Testis (tissue), 3 donors: ENCODE data around the gene FLYWCH1. TPM values are rescaled to one million over a fixed set of nuclear protein-coding genes. Genes with fewer than 3 reads are reported as not detected.

Experiments
- DNase-seq: peaks from one replicate; pipeline ENCODE4 v3.0.0-alpha.2; 2019
- H3K27ac ChIP-seq, 2 donors: fragments of 200-600 bp; sonication (generic); one replicate each; pipeline ENCODE4 v1.5.1; 2019
- H3K27me3 ChIP-seq: fragments of 200-600 bp; sonication (generic); one replicate; pipeline ENCODE4 v1.5.1; 2019
- H3K36me3 ChIP-seq: fragments of 200-600 bp; sonication (generic); one replicate; pipeline ENCODE4 v1.5.1; 2017; ENCODE audit warnings: low read depth; ENCODE audit errors: missing control alignments
- H3K4me1 ChIP-seq: fragments of 200-600 bp; sonication (generic); one replicate; pipeline ENCODE4 v1.5.1; 2019
- H3K4me3 ChIP-seq, 2 donors: fragments of 200-600 bp; sonication (generic); one replicate each; pipeline ENCODE4 v1.5.1; 2017 to 2019
- H3K9me3 ChIP-seq: fragments of 200-600 bp; sonication (generic); one replicate; pipeline ENCODE4 v1.5.1; 2017
- POLR2A ChIP-seq: fragments of 450-650 bp; IDR thresholded peaks from one replicate; pipeline ENCODE4 v1.6.1; 2017; ENCODE audit warnings: antibody characterized with exemption, mild to moderate bottlenecking, moderate library complexity
- WGBS, 2 donors: methylation state at CpG; one replicate each; pipeline ENCODE4 v1.1.5; 2018; 5-methylcytosine and 5-hydroxymethylcytosine counted together
- intact Hi-C: fragments of 100-400 bp; cut with DNase I; formaldehyde crosslinking; loops from one replicate; pipeline ENCODE4 v1.15.1; 2023; ENCODE audit warnings: low total_unique reads
- polyA plus RNA-seq: library from polyadenylated mRNA; stranded (reverse); fragments of 350-450 nt; fragmentation: Illumina TruSeq; extraction: RNeasy Lipid Tissue Mini Kit (QIAGEN cat#74804); gene quantifications from one replicate; pipeline ENCODE4 v1.2.3, GENCODE V29; 2014; ENCODE audit warnings: low read depth, low replicate concordance; ENCODE audit not compliant: insufficient read depth
- total RNA-seq, 2 donors: library from RNA; depleted of rRNA; stranded (reverse); fragments of >200 nt; gene quantifications; one replicate each; pipeline ENCODE4 v1.2.3, GENCODE V29; 2016
- TF ChIP-seq, protein P1 (sequence below), 3 experiments: fragments of 450-650 bp in 2 of 3; fragments of 200-600 bp in 1 of 3; sonication (generic) in 1 of 3; IDR thresholded peaks; one replicate each; pipeline ENCODE4 v1.5.1; 2016 to 2019; ENCODE audit warnings: antibody characterized with exemption in 3 of 3, mild to moderate bottlenecking in 2 of 3, moderate library complexity in 1 of 3

Gene FLYWCH1
- total and polyA plus RNA-seq, 3 donors from 2014 or later: 12.5 to 31.0 (median 26.7) TPM

DNA sequence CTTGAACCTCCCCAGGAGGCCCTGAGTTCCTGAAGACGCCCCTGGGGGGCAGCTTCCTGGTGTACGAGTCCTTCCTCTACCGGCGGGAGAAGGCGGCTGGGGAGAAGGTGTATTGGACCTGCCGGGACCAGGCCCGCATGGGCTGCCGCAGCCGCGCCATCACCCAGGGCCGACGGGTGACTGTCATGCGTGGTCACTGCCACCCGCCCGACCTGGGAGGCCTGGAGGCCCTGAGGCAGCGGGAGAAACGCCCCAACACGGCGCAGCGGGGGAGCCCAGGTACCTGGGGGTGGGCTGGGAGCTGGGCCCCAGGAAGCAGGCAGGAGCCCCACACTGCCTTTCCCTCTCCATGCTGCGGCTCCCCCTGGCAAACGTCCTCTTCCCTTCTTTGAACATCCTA lies 22.0 kb downstream of the FLYWCH1 start:
- H3K27ac ChIP-seq: no peak overlapping the region
- intact Hi-C loops: no loop called here
- DNase-seq: no peak
- TF ChIP-seq POLR2A: no peak
- TF ChIP-seq, protein P1, sequence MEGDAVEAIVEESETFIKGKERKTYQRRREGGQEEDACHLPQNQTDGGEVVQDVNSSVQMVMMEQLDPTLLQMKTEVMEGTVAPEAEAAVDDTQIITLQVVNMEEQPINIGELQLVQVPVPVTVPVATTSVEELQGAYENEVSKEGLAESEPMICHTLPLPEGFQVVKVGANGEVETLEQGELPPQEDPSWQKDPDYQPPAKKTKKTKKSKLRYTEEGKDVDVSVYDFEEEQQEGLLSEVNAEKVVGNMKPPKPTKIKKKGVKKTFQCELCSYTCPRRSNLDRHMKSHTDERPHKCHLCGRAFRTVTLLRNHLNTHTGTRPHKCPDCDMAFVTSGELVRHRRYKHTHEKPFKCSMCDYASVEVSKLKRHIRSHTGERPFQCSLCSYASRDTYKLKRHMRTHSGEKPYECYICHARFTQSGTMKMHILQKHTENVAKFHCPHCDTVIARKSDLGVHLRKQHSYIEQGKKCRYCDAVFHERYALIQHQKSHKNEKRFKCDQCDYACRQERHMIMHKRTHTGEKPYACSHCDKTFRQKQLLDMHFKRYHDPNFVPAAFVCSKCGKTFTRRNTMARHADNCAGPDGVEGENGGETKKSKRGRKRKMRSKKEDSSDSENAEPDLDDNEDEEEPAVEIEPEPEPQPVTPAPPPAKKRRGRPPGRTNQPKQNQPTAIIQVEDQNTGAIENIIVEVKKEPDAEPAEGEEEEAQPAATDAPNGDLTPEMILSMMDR (IDR thresholded peaks at IDR 0.05): no peak
- H3K27me3 ChIP-seq: no peaks in the 10 kb centered on the region
- no peaks in the 10 kb centered on the region for H3K4me1 ChIP-seq
- H3K4me3 ChIP-seq: no peak overlapping the region
- no peaks in the 10 kb centered on the region for H3K36me3 ChIP-seq
- WGBS, 2 donors: 80 to 89% methylated on average over 2 to 22 of the region's 22 CpGs
- H3K9me3 ChIP-seq: no peaks in the 10 kb centered on the region

DNA sequence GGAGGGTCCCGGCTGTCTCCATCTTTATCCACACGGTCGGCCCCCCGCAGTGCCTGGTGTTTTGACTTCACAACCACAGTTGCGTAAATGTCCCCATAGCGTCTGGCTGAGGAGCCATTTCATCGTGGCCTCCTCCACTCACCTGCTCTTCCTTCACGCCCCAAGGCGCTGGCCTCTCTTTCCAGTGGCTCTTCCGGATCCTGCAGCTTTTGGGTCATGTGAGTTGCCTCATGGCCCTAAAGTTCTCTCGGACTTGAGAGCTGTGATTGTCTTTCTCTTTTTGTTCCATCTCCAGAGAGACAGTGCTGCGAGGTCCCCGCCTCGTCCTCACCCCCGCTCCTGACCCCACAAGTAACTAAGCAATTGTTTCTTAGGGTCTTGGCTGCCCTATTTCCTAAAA lies 22.7 kb downstream of the FLYWCH1 start:
- TF ChIP-seq POLR2A: no peak
- TF ChIP-seq, protein P1 (IDR thresholded peaks at IDR 0.05): no peak
- no peaks in the 10 kb centered on the region for H3K27me3 ChIP-seq
- intact Hi-C loops: no loop called here
- 93 to 94% methylated on average over 15 of the region's 15 CpGs for WGBS, 2 donors
- H3K36me3 ChIP-seq: no peaks in the 10 kb centered on the region
- H3K4me1 ChIP-seq: no peaks in the 10 kb centered on the region
- no peaks in the 10 kb centered on the region for H3K9me3 ChIP-seq
- no peak for DNase-seq
- no peak overlapping the region for H3K4me3 ChIP-seq
- no peak overlapping the region for H3K27ac ChIP-seq

DNA sequence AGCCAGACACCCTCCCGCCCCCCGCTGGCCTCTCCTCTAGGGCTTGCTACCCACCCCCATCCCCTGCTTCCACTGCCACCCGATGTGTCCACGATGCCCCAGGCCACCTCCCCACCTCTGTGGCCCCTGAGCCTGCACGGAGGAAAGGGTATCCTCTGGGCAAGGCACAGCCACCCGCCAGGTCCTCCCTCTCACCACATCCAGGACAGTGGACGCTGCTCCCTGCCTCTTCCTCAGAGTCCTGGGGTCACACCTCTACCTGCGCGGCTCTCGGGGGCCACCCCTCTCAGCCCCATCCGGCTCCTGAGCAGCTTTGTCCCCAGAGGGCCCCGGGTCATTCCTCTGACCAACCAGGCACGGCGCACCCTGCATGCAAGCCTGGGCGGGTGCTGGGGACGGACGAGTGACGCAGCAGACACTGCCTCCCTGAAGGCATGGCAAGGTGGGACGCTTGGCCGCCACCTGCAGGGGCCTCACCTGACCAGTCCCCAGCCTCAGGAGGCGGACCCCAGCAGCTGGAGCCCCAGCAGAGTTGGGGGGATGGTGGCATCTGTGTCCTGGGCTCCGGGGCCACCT lies 24.8 kb downstream of the FLYWCH1 start:
- Histone ChIP-seq H3K4me3 (no peak overlapping the region), H3K27me3 (no peaks in the 10 kb centered on the region), H3K36me3 (no peaks in the 10 kb centered on the region), H3K27ac (no peak overlapping the region), H3K9me3 (no peaks in the 10 kb centered on the region), H3K4me1 (no peaks in the 10 kb centered on the region)
- WGBS, 2 donors: 88 to 93% methylated on average over 9 to 21 of the region's 22 CpGs
- DNase-seq: no peak
- TF ChIP-seq, protein P1 (IDR thresholded peaks at IDR 0.05): no peak
- TF ChIP-seq POLR2A: no peak
- intact Hi-C loops: no loop called here

DNA sequence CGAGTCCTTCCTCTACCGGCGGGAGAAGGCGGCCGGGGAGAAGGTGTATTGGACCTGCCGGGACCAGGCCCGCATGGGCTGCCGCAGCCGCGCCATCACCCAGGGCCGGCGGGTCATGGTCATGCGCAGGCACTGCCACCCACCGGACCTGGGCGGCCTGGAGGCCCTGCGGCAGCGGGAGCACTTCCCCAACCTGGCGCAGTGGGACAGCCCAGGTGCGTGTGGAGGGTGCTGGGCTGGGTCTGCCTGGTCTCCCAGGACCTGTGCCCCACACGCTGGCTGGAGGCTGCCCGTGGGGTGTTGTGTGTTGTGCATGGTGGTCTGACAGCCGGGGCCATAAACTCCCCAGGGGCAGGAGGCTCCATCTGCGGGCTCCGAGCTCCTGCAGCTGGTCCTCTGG lies 25.4 kb downstream of the FLYWCH1 start:
- intact Hi-C loops: no loop called here
- Histone ChIP-seq H3K9me3 (no peaks in the 10 kb centered on the region), H3K36me3 (no peaks in the 10 kb centered on the region), H3K27ac (no peak overlapping the region), H3K4me3 (no peak overlapping the region), H3K27me3 (no peaks in the 10 kb centered on the region), H3K4me1 (no peaks in the 10 kb centered on the region)
- no peak for DNase-seq
- TF ChIP-seq, protein P1 (IDR thresholded peaks at IDR 0.05): no peak
- no peak for TF ChIP-seq POLR2A
- 93% methylated on average over 17 of the region's 24 CpGs; no CpG with 5 or more reads in 1 of the 2 donors for WGBS, 2 donors

DNA sequence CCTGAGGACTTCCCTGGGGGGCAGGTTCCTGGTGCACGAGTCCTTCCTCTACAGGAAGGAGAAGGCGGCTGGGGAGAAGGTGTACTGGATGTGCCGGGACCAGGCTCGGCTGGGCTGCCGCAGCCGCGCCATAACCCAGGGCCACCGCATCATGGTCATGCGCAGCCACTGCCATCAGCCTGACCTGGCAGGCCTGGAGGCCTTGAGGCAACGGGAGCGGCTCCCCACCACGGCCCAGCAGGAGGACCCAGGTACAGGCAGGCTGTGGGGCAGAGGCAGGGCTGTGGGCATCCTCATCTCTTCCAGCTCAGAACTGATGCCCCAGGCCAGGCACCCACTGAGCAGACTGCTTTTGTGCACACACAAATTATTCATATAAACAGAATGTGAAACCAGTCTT lies 26.5 kb downstream of the FLYWCH1 start:
- no peaks in the 10 kb centered on the region for H3K4me1 ChIP-seq
- no peak overlapping the region for H3K27ac ChIP-seq
- no peaks in the 10 kb centered on the region for H3K36me3 ChIP-seq
- no peaks in the 10 kb centered on the region for H3K27me3 ChIP-seq
- 67 to 98% methylated on average over 1 to 12 of the region's 12 CpGs for WGBS, 2 donors
- no peak for TF ChIP-seq POLR2A
- TF ChIP-seq, protein P1 (IDR thresholded peaks at IDR 0.05): no peak
- intact Hi-C loops: no loop called here
- H3K4me3 ChIP-seq: no peak overlapping the region
- H3K9me3 ChIP-seq: no peaks in the 10 kb centered on the region
- DNase-seq: no peak
